Hippocampal formation (tissue), 2 donors: ENCODE data around the gene NCOA3.
"Not testable (repeated sequence)": the region's sequence is repeated elsewhere in the genome, so short reads cannot be mapped to it uniquely, and the experiment has no call there.

ENCODE experiments used
- DNase-seq, 2 donors: peaks; one replicate each; lab custom pipeline; 2025; lab: John Stamatoyannopoulos, UW

NCOA3 gene

GRCh38 chr20:47501482-47502270, at the start of gene NCOA3:
Gene NCOA3, plus strand, starts transcription at chr20:47501887. Its CDS starts 120,361 bp downstream, at chr20:47622248.
- peak; percentile 83 to 91 for DNase-seq

- DNase-seq = no peak
Observed at GRCh38 chr20:47452736-47453161, 48.9 kb upstream of the NCOA3 start.

GRCh38 chr20:47453167-47453782, 48.4 kb upstream of the NCOA3 start:
- no peak for DNase-seq

GRCh38 chr20:47454298-47455132, 47.2 kb upstream of the NCOA3 start:
- no peak for DNase-seq

GRCh38 chr20:47455133-47456040, 46.3 kb upstream of the NCOA3 start:
- no peak for DNase-seq

GRCh38 chr20:47456041-47456537, 45.6 kb upstream of the NCOA3 start:
- DNase-seq = no peak

GRCh38 chr20:47456952-47457724, 44.5 kb upstream of the NCOA3 start:
- DNase-seq = no peak

GRCh38 chr20:47458280-47459050, 43.2 kb upstream of the NCOA3 start:
- not testable (repeated sequence) for DNase-seq

- DNase-seq = no peak
Observed at GRCh38 chr20:47459344-47460073, 42.2 kb upstream of the NCOA3 start.

- DNase-seq = not testable (repeated sequence)
Observed at GRCh38 chr20:47460761-47461112, 41.0 kb upstream of the NCOA3 start.

- DNase-seq = no peak
Observed at GRCh38 chr20:47461120-47461685, 40.5 kb upstream of the NCOA3 start.

- DNase-seq = not testable (repeated sequence)
Observed at GRCh38 chr20:47461906-47462305, 39.8 kb upstream of the NCOA3 start.

GRCh38 chr20:47464380-47465101, 37.1 kb upstream of the NCOA3 start:
- no peak for DNase-seq

GRCh38 chr20:47465335-47466090, 36.2 kb upstream of the NCOA3 start:
- no peak for DNase-seq

- no peak for DNase-seq
Observed at GRCh38 chr20:47466213-47466612, 35.5 kb upstream of the NCOA3 start.

- no peak for DNase-seq
Observed at GRCh38 chr20:47466704-47467459, 34.8 kb upstream of the NCOA3 start.
